Stimulated activated naive CD4-positive, alpha-beta T cell treated with Interleukin-2 at 50 U/mL for 16 hours (primary cell): Measurements from ENCODE around the gene TNFRSF18.

Experiments
- DNase-seq: peaks from one replicate; lab custom pipeline; 2025; lab: John Stamatoyannopoulos, UW

The TNFRSF18 gene

DNA sequence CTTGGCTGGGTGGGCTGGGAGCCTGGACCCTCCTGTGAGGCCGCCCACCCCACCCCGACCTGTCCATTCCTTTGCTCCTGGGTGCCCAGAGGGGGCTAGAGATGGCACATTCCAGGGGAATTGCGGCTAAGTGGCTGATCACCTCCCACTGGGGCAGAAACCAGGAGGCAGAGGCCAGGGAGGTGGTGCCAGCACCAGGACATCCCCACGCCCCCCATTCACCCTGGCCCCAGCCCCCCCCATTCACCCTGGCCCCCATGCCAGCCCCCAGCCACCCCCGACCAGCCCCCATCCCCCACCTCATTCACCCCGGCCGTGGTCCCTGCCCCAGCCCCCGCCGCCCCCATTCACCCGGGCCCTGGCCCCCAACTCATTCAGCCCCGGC lies 33.9 kb upstream of the TNFRSF18 start:
- DNase-seq = no peak

DNA sequence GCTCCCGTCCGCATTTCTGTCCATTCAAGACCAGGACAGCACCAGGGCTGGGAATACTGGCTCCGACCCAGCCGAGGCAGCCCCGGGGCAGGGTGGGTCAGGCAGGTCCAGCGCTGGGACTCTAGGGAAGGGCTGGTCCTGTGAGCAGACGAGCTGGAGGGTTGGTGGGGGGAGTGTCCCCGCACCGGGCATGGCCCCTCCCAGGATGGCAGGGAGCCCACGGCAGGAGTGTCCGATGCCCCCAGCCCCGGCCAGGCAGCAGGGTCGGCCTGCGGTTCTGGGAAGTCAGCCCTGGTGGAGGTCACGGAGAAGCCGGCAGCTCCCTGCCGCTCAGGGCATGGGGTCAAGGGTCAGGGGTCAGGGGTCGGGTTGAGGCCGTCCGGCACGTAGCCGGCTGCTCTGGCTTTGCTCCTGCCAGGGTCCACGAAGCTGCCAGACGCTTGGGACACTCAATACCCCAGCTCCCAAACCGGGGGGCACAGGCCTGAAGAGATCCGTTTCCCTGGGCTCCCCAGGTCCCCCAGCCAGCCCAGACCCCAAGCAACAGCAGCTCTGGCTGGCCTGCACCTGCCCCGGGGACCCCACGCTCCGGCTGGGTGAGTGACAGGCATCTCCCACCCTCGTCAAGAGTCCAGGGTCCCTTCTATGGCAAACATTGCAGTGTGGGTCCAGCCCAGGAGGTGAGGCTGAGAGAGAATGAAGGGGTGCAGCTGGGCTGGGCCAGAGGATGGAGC lies 33.4 kb upstream of the TNFRSF18 start:
- no peak for DNase-seq

DNA sequence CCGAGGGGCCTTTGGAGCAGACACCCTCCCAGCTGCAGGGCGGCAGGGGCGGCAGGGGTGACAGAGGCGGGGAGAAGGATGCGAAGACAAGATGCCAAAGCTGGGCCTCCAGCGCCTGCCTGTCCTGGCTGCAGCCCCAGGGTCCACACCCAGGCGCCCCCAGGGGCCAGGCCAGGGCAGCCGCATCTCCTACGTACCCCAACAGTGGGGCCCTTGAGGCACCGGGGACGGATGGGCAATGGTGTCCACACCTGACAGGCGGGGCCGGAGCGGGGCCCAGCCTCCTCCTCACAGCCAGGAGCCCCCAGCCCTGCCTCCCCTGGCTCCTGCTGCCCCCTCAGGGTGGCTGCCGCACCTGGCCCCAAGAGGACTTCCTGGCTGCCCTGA lies 32.8 kb upstream of the TNFRSF18 start:
- DNase-seq = no peak

GRCh38 chr1:1238702-1239178 lies 32.3 kb upstream of the TNFRSF18 start:
- DNase-seq = no peak

GRCh38 chr1:1237874-1238701 lies 31.7 kb upstream of the TNFRSF18 start:
- peak; percentile 15 for DNase-seq

- DNase-seq = no peak
These were observed 30.8 kb upstream of the TNFRSF18 start for GRCh38 chr1:1236945-1237873.

DNA sequence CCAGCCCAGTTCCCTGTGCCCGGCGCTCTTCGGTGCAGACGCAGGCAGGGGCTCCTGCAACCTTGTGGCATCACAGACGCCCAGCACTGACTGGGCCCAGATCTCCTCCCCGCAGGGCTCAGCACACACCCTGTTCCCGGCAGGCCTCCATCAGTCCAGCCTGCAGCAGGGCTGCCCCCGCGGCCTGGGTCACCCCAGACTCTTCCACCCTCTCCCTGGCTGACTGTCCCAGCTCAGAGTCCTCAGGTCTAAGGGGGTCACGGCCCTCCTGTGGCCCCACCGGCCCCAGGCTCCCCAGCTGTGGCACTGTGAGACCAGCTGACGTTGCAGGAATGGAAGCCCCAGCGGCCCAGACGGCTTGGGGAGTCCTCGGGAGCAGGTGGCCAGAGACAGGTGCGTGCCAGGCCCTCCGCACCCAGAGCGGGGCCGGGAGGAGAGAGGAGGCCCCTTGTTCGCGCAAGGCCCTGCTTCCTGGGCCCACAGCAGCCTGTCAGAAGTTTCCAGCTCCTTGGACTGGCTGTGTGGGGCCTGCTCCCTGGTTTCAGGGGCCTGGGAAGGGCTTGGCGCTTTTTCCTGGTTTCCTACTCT lies 29.9 kb upstream of the TNFRSF18 start:
- no peak for DNase-seq

DNA sequence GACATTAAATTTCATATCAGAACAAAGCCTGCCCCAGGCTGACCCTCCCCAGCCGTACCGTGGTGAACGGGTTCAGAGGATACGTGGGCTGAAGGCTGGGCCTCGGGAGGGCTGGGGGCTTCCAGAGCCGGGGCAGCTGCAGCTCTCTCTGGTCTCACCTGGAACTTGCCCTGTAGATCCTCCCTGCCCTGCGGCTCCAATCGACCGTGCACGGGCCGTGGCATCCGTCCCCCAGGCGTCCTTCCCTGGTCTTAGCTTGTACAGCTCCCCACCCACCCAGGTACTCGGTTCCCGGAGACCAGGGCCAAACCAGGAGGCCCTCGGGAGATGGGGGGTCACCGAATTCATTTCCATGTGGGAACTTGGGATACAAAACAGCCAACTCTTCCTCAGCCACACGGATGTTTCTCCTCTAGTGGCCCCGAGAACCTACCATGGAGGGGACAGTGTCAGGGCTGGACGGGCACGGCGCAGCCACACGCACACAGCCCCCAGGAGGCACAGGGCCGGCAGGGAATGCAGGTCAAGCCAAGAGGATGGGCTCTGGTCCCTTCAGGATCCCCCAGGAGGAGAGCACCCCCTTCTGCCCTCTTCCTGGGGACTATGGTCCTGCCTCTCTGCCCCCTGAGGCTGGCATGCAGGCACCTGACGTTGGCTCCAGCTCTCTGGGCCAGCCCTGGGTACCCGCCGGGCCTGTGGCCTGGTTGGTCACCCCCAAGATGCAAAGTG lies 28.8 kb upstream of the TNFRSF18 start:
- DNase-seq = no peak

- DNase-seq = no peak
These were observed 27.9 kb upstream of the TNFRSF18 start for GRCh38 chr1:1234180-1234808.

DNA sequence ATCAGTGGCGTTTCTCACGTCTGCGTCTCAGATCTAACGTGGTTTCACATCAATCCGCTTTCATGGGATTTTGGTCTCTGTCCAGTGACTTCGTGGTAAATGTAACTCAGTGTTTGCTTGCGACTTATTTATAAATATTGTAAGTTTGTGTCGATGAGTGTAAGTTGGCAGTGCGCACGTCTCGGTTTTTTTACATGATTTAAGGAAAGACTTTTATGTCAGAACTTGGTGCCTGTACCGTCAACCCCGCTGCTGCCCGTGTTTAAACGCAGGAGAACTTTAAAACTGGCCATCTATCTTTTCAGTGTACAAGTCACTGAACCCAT lies 27.1 kb upstream of the TNFRSF18 start:
- no peak for DNase-seq

DNA sequence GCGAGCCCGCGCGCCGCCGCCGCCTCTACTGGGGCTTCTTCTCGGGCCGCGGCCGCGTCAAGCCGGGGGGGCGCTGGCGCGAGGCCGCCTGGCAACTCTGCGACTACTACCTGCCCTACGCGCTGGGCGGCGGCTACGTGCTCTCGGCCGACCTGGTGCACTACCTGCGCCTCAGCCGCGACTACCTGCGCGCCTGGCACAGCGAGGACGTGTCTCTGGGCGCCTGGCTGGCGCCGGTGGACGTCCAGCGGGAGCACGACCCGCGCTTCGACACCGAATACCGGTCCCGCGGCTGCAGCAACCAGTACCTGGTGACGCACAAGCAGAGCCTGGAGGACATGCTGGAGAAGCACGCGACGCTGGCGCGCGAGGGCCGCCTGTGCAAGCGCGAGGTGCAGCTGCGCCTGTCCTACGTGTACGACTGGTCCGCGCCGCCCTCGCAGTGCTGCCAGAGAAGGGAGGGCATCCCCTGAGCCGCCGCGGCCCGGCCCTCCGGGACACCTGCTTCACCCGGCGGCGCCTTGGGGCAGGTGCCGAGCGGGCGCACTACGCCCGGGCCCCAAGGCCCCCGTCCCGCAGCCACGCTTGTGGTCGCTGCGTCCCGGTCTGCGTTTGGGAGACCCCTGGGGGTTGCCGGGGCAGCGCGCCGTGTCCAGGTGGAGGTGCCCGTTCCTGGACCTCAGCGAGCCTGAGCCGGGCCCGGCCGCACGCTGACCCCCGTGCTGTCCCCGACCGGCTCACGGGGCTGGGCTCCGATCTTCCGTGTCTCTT lies 26.6 kb upstream of the TNFRSF18 start:
- no peak for DNase-seq

DNA sequence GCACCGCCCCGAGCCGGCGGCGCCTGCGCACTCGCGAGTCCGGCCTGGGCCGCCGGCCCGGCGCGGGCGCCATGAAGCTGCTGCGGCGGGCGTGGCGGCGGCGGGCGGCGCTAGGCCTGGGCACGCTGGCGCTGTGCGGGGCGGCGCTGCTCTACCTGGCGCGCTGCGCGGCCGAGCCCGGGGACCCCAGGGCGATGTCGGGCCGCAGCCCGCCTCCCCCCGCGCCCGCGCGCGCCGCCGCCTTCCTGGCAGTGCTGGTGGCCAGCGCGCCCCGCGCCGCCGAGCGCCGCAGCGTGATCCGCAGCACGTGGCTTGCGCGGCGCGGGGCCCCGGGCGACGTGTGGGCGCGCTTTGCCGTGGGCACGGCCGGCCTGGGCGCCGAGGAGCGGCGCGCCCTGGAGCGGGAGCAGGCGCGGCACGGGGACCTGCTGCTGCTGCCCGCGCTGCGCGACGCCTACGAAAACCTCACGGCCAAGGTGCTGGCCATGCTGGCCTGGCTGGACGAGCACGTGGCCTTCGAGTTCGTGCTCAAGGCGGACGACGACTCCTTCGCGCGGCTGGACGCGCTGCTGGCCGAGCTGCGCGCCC lies 25.9 kb upstream of the TNFRSF18 start, which contains the start of gene B3GALT6:
Gene B3GALT6, plus strand, starts transcription at position 30 of the 588 bp plus-strand sequence. Its CDS starts 42 bp downstream, at position 72.
- DNase-seq = no peak

DNA sequence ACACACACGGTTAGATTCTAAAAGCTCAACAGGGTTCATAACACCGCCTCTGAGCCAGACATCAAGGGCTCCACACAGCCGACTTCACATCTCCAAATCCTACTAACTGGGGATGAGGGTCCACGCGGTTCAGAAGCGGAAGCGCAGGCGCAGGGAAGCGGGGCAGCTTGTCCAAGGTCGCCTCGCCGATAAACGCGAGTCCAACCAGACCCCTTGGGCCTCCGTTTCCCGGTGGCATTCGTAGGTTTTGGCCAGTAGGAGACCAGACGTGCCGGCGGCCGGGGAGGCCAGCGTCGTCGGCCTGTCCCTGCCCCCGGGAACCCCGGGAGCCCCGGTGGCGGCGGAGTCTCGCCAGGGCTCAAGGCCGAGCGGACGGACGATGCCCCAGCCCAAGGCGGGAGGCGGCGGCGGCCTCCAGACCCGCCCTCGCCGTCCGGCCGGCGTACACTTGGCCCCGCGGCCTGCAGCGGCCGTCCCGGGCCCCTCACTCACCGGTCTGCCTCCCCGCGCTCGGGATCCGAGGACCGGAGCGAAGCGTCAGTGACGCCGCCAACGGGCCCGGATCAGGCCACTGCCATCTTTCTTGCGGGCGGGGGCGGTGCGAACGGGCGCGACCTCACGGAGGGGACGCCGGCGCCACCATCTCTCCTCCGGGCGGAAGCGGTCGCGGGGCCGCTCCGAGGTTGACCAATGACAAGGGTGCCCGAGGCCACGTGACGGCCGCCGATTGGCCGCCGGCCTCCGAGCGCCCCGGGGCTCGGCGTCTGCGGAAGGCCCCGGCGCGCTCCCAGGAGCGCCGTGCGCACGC lies 25.2 kb upstream of the TNFRSF18 start, which contains the start of gene SDF4:
Gene SDF4, minus strand, starts transcription at position 602 of the 808 bp plus-strand sequence. CDS start 3,229 bp downstream, outside the sequence.
- peak; percentile 97 for DNase-seq

DNA sequence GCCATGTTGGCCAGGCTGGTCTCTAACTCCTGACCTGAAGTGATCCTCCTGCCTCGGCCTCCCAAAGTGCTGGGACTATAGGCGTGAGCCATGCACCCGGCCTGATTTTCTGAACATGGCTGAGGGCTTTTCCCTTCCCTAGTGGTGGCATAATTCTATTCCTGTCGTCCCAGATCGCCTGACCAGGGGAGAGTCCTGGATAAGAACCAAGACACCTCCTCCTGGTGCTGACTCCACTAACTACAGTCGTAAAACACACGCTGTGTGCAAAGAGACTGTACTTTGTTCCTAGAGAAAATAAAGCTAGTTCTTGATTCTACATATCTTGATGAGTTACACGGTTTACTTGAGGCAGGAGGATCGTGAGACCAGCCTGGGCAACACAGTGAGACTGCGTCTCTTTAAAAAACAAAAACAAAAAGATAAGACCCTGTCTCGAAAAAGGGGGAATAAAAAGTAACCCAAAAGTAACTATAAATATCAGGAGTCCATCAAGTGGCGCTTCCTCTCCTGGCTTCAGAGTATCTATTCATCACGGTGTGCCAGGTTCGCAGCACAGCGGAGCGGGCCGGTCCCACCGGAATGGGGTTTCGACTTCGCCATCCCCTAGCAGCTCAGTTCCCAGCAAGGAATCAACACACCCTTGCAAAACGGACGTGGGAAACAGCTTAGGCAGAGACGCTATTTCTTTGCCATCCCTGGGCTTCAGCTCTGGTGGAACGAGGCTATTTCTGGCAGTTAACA lies 24.4 kb upstream of the TNFRSF18 start:
- DNase-seq = no peak

GRCh38 chr1:1229770-1230169 lies 23.4 kb upstream of the TNFRSF18 start:
- DNase-seq = no peak

GRCh38 chr1:1228596-1229321 lies 22.4 kb upstream of the TNFRSF18 start:
- DNase-seq = no peak

- DNase-seq = no peak
These were observed 21.8 kb upstream of the TNFRSF18 start for GRCh38 chr1:1228187-1228586.
